Hypothalamus (tissue), 51 donors: ENCODE measurements around the gene LRRC63.

Experiments used
- DNase-seq, 51 donors: peaks; one replicate each; lab custom pipeline; 2025; lab: John Stamatoyannopoulos, UW

LRRC63 gene

DNA sequence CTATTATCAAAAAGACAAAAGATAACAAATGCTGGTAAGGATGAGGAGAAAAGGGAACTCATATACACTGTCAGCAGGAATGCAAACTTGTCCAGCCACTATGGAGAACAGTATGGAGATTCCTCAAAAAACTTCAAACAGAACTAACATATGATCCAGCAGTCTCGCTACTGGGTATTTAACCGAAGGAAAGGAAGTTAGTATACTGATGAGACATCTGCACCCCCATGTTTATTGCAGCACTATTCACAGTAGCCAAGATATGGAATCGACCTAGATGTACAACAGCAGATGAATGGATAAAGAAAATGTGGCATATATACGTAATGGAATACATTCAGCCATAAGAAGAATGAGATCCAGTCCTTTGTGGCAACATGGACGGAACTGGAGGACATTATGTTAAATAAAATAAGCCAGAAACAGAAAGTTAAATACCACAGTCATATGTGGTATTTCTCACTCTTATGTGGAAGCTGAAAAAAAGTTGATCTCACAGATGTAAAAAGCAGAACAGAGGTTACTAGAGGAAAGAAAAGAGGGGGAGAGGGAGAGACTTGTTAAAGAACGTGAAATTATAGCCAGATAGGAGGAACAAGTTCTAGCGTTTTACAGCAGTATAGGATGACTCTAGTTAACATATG is 92.1 kb downstream of the LRRC63 start:
- DNase-seq: no peak

DNA sequence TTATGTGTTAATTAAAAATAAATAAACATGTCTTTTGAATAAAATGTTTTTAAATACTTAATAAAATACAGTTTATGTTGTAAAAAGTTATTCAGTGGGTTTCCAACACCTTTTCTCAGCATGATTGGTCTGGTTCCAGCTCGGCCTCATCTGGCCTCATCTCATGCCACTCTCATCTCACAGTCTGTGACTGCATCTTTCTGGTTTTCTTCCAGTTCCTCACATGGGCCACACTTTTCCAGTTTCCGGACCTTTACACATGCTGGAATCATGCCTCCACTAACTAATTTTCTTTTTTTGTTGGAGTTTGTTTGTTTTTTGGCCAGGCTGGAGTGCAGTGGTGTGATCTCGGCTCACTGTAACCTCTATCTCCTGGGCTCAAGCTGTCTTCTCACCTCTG is 92.8 kb downstream of the LRRC63 start:
- no peak for DNase-seq

DNA sequence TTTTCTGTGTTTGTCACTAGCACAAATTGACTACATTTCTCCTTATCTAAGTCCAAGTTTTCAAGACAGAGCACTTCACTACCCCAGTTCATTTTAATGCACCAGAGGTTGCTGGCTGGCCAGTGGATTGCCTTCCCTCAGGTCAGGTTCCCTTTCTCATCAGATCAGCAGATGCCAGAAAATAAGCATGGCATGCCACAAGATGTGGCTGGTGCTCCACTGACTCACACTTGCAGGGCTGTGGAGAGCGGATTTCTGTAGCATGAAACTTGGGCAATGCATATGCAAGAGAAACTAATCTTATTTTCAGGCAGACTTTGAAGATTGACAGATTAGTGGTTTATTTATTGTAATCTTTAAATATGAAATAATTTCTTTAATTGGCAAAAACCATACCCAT is 95.8 kb downstream of the LRRC63 start:
- no peak for DNase-seq

DNA sequence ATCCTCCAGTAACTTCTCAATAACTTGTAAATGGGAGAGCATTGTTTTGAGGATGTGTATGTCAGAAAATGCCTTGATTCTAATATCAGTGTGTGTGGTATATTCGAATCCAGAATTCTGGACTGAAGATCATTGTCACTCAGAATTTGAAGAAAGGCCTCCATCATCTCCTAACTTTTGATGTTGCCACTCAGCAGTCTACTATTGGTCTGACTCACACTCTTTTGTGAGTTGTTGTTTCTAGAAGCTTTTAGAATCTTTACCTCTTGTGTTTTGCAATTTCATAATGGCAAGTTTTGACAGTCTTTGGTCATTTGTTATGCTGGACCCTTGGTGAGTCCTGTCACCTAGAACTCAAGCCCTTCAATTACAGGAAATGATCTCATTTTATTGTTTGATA is 98.3 kb downstream of the LRRC63 start:
- no peak for DNase-seq

DNA sequence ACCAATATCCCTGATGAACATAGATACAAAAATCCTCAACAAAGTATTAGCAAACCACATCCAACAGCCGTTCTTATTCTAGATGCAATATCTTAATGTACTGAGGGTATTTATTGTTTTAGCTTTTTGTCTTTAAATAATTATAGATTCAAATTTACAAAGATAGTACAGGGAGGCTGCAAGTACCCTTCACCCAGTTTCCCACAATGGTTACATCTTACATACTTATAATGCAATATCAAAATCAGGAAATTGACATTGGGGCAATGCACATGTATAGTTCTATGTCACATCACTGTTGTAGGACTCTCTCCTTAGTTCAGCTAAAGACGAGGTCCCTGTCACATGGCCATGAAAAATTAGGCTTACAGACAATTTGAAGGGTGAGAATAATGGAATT is 99.5 kb downstream of the LRRC63 start:
- DNase-seq: no peak

DNA sequence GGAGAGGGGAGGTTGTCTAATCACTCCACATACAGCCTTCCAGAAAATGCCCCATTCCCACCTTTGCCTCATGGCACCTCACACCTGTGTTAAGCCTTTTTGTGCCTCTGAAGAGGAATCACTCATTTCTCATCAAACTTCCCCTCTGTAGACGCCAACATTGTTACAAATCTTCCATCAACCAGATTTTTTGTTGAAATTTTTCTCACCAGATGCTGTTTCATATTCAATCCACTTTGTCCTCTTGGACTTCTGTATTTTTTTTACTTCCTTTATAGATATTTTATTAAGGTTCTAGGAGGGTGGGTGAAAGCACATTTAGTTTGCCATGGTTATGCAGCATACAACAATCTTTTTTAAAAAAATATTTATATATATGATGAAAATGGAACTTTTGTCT is 101.3 kb downstream of the LRRC63 start:
- DNase-seq: no peak

DNA sequence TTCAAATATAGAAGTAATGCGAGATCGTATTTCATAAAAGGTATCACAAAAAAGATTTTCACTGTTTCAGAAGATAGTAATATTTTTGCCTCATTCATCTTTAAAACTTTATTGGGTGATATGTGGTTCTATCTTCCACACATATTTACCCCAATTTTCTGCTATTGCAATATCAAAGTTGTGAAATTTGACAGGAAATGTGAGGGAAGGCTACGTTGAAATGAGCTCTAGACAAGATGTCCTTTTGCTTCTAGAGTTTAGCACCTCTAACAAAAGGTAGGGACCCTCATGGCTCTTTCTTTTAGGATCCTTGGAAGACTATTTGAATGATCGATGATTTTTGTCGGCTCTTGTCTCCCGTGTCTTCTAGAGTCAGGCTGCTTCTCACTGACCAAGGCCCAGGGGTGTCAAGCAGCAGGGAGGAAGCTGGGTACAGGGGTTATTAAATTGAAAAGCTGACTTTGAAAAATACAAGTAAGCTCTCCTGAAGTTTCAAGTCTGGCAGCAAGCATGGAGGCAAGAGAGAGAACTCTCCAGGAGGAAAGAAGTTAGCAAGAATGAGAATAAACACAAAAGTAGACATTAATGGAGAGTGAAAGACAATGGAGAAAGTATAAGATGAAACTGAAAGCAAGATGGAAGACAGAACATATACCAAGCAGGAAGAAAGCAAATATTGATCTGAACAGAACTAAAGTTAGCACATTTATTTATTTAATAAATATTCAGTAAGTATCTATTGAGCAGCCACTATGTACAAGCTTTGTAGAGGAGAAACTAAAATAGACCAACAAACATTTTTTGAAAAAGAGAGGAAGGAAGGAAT is 101.9 kb downstream of the LRRC63 start:
- DNase-seq: no peak

DNA sequence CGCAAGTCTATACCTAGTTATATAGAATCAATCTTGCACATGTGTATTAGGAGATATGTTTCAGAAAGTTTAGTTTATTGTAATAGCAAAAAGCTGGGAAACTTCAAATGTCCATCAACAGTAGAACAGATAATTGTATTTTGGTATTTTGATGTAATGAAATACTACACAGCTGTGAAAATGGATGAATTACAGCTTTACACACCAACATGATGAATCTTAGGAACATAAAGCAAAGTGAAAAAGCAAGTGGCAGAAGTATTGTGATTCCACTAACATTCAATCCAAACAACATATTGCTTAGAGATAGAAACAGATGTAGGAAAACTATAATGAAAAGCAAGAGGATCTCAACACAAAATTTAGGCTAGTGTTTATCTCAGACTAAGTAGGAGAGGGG is 102.9 kb downstream of the LRRC63 start:
- DNase-seq: no peak

DNA sequence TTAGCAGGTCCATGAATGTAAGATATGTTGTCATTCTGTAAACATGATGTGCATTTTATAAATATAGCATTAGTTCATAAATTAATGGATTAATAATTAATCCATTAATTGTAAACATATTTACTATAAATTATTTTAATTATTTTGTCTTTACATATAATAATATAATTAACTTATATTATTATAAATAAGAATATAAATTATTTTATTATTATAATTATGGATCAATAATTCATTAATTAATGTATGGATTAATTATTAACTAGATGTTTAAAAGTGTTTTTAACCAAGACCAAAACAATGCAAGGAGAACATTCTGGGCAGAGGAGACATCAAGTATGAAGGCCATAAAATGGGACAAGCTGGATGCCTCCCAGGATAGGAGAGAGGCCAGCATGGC is 103.3 kb downstream of the LRRC63 start:
- DNase-seq: no peak

DNA sequence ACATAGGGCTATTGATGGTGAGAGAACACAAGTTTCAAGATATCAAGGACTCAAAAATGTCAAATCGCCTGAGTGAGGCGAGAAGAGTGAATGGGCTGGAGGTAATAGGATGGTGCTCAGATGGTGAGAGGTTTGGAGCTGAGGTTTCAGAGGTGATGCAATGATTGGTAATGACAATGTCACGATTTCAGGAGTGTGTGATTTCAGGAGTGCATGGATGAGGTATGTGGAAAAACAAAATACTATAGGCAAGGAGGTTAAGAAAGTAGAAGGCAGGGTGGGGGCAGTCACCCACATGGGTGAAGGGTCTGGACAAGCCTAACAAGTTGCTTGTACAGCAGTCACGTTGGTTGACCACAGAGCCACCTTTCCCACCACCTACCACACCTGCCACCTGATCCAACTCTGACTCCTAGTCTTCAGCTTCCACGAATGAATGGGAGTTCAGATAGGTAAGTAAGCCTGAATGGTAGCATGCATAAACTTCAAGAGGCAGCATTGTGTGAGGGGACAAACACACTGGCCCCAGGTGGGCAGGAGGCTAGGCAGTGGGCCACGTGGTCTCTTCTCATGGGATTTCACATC is 103.9 kb downstream of the LRRC63 start:
- DNase-seq: no peak

DNA sequence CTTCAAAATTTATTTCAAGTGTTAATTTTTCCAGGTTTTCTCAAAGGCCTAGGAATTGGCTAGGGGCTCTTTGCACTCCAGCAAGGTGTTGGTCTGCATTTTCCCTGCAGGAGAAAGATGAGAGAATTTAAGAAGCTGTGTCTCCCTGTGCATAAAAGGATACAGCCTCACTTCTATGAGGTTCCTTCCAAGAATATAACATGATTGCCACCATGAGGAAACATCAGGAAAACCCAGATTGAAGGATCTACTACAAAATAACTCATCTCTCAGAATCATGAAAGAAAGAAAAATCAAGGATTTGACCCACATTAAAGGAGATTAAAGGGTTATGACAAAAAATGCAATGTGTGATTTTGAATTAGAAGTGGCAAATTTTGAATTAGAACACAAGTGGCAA is 105.4 kb downstream of the LRRC63 start:
- DNase-seq: no peak

DNA sequence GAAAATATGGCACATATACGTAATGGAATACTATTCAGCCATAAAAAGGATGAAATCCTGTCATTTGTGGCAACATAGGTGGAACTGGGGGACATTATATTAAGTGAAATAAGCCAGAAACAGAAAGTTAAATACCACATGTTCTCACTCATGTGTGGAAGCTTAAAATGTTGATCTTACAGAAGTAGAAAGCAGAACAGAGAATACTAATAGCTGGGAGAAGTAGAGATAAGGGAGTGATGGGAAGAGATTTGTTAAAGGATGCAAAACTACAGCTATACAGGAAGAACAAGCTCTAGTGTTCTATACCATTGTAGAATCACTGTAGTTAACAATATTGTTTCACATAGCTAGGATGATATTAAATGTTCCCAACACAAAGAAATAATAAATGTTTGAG is 107.3 kb downstream of the LRRC63 start:
- no peak for DNase-seq

DNA sequence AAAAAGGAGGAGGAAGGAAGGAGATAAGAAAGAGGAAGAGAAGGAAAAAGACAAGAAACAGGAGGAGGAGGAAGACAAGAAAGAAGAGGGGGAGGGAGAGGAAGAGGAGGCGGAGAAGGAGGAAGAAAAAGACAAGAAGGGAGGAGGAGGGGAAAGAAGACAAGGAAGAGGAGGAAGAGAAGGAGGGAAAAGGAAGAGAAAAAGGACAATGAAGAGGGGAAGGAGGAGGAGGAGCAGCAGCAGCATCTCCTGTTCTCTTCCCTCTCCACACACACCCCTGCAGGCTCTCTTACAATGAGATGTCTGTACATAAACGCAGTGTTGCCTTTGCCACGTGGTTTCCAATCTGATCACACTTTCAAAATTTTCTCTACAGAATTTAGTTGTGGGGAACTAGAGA is 108.7 kb downstream of the LRRC63 start:
- DNase-seq: no peak

DNA sequence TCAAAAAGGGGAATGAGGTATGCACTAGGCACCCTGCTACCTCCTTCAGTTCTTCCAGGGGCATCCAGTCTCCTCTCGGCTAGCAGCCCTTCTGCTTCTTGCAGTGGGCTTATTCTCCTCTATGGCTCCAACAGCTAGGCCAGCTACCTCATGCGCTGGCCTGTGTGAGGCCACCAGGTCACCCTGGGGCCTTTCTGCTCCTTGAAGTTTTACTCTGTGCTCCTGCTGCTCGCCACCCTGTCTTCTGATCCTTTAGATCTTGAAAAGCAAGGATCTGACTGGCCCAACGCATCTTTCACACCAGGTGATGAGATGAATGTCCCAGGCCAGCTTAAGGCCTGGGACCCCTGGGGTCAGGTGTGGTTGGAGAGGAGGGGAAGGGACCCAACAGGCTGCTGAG is 109.1 kb downstream of the LRRC63 start:
- DNase-seq: no peak

DNA sequence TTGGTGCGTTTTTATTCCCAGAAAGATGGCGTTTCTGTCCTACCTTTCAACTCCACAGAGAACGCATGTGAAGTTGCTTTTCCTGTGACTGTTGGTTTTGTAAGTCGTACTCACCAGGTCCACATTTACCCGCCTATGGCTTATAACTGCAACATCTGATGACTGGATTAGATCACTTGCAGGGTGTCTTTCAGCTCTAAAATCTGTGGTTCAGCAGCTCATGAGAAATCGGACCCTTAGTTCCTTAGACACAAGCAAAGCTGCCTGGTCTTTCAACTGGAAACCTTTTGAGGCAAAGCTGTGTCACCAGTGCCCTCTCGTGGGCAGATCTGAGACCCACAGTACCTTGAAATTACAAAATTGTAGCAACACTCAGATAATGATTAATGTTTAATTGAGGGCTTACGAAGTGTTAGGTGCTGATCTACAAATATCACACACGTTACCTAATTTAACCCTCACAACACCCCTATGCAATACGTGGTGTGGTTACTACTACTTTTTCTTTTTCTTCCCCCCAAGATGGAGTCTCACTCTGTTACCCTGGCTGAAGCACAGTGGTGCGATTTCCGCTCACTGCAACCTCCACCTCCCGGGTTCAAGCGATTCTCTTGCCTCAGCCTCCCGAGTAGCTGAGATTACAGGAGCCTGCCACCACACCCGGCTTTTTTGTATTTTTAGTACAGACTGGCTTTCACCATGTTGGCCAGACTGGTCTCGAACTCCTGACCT is 109.9 kb downstream of the LRRC63 start:
- peak in 29 of 51 donors; percentile 4 to 57 (median 23) for DNase-seq

DNA sequence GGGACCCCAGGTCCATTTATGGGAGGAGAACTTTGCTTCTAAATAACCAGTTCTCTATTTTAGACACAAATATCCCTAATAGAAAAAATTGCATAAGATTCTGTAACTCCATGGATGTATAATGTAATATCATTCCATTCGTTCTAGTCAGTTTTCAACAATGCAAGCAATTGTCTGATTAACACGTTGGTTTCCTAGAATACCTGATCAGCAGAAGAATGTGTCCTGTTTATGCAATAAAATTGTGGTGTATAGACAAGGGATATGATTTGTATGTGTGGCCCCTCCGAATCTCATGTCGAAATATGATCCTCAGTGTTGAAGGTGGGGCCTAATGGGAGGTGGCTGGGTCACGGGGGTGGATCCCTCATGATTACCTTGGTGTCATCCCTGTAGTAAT is 113.2 kb downstream of the LRRC63 start:
- DNase-seq: no peak
